Sigmoid colon (tissue), 3 donors: ENCODE data around the gene CORO2B.

ENCODE experiments used
- CTCF ChIP-seq, 4 experiments: fragments of 450-650 bp in 3 of 4; fragments of 200-600 bp in 1 of 4; IDR thresholded peaks; one replicate each; pipeline ENCODE4 v1.5.1; 2016 to 2019; ENCODE audit warnings: antibody characterized with exemption in 4 of 4, mild to moderate bottlenecking in 3 of 4, moderate library complexity in 2 of 4
- POLR2A ChIP-seq, 2 donors: fragments of 450-650 bp; IDR thresholded peaks; one replicate each; pipeline ENCODE4 v1.6.1; 2016; ENCODE audit warnings: antibody characterized with exemption in 2 of 2, mild to moderate bottlenecking in 2 of 2, moderate library complexity in 2 of 2

GRCh38 chr15:68633231-68634121 lies 54.7 kb downstream of the CORO2B start:
- TF ChIP-seq POLR2A (IDR thresholded peaks at IDR 0.05) (no peak), CTCF (IDR thresholded peaks at IDR 0.05) (no peak)
